Mucosa of descending colon (tissue), 3 donors: Measurements from ENCODE around the gene EMID1. TPM values are rescaled to one million over a fixed set of nuclear protein-coding genes. Genes with fewer than 3 reads are reported as not detected.

Experiments
- ATAC-seq: fragments of 200-7000 bp; cut with Tn5 transposase; one replicate; pipeline ENCODE4 v1.9.1; 2020; ENCODE audit warnings: mild to moderate bottlenecking, moderate library complexity
- DNase-seq, 3 donors: peaks; one replicate each; pipeline ENCODE4 v3.0.0-alpha.2; 2020
- H3K36me3 ChIP-seq: fragments of 200-600 bp; one replicate; pipeline ENCODE4 v1.8.0; 2021; ENCODE audit warnings: low read depth, mild to moderate bottlenecking
- H3K4me1 ChIP-seq: fragments of 200-600 bp; one replicate; pipeline ENCODE4 v1.8.0; 2021; ENCODE audit warnings: low read depth, mild to moderate bottlenecking
- H3K4me3 ChIP-seq: fragments of 200-600 bp; one replicate; pipeline ENCODE4 v1.8.0; 2021; ENCODE audit warnings: mild to moderate bottlenecking
- H3K9me3 ChIP-seq: fragments of 200-600 bp; one replicate; pipeline ENCODE4 v1.8.0; 2021; ENCODE audit warnings: mild to moderate bottlenecking
- intact Hi-C, 2 donors: fragments of 100-400 bp; cut with DNase I in 1 of 2; cut with micrococcal nuclease in 1 of 2; formaldehyde crosslinking; loops; one replicate each; pipeline versions ENCODE4 v1.11.0 to v1.11.1; 2022; cut with DNase I, micrococcal nuclease
- total RNA-seq, 3 donors: library from RNA; stranded (reverse); fragmentation: NEBNext Ultra II Directional in 2 of 3; extraction: Animal tissue kit (Norgen Biotek cat#: 25700) in 2 of 3; gene quantifications; one replicate each; pipeline versions ENCODE4 v1.2.1 to v1.2.4, GENCODE V29; 2021 to 2023
- TF ChIP-seq, protein P1 (sequence below): fragments of 200-600 bp; IDR thresholded peaks from one replicate; pipeline ENCODE4 v1.8.0; 2022; ENCODE audit warnings: antibody characterized with exemption, mild to moderate bottlenecking
- donor health status: DM: no; HTN: no; CAD: no; lungs with moderate emphysema.
- donor health status: DM: no; HTN: no; CAD: no.
- donor health status: DM: no; HTN: yes; CAD: no.

EMID1 gene
- total RNA-seq, 3 donors from 2014 or later = 1.6 to 4.3 (median 3.0) TPM

DNA sequence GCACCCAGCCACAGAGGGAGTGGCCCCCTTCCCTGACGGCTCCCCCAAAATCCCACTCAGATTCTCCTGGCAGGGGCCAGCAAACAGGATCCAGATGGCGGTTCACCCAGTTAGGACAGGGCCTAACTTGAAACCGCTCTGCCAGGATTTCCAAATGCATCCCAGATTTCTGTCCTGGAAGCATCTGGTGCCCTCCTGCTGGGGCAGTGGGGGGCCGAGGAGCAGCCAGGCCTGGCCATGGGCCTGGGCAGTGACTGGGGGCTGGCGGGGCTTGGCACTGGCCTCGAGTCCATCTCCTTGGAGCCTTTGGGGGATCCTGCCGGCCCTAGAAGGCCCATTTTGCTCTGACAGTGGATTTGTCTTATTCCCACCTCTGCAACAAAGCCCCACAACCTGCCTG is 17.9 kb upstream of the EMID1 start:
- intact Hi-C loops = no loop called here
- Histone ChIP-seq H3K36me3 (no peaks in the 10 kb centered on the region), H3K4me1 (no peaks in the 10 kb centered on the region), H3K4me3 (no peak overlapping the region), H3K9me3 (no peaks in the 10 kb centered on the region)
- no peak for DNase-seq
- TF ChIP-seq, protein P1, sequence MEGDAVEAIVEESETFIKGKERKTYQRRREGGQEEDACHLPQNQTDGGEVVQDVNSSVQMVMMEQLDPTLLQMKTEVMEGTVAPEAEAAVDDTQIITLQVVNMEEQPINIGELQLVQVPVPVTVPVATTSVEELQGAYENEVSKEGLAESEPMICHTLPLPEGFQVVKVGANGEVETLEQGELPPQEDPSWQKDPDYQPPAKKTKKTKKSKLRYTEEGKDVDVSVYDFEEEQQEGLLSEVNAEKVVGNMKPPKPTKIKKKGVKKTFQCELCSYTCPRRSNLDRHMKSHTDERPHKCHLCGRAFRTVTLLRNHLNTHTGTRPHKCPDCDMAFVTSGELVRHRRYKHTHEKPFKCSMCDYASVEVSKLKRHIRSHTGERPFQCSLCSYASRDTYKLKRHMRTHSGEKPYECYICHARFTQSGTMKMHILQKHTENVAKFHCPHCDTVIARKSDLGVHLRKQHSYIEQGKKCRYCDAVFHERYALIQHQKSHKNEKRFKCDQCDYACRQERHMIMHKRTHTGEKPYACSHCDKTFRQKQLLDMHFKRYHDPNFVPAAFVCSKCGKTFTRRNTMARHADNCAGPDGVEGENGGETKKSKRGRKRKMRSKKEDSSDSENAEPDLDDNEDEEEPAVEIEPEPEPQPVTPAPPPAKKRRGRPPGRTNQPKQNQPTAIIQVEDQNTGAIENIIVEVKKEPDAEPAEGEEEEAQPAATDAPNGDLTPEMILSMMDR = no peak
- ATAC-seq = no peak

DNA sequence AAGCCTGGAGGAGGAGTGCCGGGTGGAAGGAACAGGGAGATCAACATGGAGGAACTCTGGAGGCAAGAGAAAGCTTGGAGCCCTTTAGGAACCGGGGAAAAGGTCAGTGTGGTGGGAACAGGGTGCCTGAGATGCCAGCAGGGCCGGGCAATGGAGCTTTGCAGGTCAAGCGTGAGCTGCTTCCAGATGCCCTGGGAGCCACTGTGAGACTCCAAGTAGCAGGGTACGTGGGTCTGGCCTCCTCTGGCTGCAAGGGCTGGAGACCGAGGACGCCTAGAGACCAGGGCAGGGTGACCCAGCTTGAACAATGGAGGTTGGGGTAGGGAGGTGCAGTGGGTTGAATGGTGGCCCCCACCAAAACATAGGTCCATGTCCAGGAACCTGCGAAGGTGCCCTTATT is 15.6 kb upstream of the EMID1 start:
- H3K9me3 ChIP-seq = no peaks in the 10 kb centered on the region
- TF ChIP-seq, protein P1 = no peak
- no peaks in the 10 kb centered on the region for H3K4me1 ChIP-seq
- H3K4me3 ChIP-seq = no peak overlapping the region
- H3K36me3 ChIP-seq = no peaks in the 10 kb centered on the region
- intact Hi-C loops = no loop called here
- no peak for ATAC-seq
- no peak for DNase-seq

DNA sequence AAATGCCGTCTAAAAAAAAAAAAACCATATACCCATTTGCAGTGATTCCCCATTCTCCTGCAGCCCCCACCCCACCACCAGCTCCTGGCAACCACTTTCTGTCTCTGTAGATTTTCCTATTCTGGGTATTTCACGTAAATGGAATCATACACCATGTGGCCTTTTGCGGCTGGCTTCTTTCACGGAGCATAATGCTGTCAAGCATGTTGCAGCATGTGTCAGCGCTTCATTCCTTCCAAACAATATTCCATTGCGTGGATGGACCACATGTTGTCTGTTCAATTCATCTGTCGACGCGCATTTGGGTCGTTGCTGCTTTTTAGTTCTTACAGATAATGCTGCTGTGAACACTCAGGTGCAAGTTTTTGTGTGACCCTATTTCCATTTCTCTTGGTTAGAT is 14.8 kb upstream of the EMID1 start:
- TF ChIP-seq, protein P1 = no peak
- intact Hi-C loops = no loop called here

DNA sequence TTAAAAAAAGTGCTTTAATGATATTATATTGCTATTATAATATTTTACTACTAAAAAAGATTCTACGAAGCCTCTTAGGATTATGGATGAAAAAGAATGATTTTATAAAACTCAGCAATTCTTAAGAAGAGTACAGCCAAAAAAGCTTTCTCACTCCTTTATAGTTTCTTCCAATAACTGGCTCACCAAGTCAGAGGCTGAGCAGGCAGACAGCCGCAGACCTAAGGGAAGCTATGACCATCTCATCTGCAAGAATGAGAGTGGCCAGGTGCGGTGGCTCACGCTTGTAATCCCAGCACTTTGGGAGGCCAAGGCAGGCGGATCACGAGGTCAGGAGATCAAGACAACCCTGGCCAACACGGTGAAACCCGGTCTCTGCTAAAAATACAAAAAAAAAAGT is 12.7 kb upstream of the EMID1 start:
- Histone ChIP-seq H3K9me3 (no peaks in the 10 kb centered on the region), H3K4me3 (no peak overlapping the region), H3K4me1 (no peaks in the 10 kb centered on the region), H3K36me3 (no peaks in the 10 kb centered on the region)
- TF ChIP-seq, protein P1 = no peak
- ATAC-seq = no peak
- intact Hi-C loops = no loop called here
- no peak for DNase-seq

More for the DNA sequence above, 14.8 kb upstream of the EMID1 start:
- no peaks in the 10 kb centered on the region for H3K9me3 ChIP-seq
- H3K4me3 ChIP-seq = no peak overlapping the region
- H3K4me1 ChIP-seq = no peaks in the 10 kb centered on the region
- no peaks in the 10 kb centered on the region for H3K36me3 ChIP-seq
- DNase-seq = no peak
- no peak for ATAC-seq

DNA sequence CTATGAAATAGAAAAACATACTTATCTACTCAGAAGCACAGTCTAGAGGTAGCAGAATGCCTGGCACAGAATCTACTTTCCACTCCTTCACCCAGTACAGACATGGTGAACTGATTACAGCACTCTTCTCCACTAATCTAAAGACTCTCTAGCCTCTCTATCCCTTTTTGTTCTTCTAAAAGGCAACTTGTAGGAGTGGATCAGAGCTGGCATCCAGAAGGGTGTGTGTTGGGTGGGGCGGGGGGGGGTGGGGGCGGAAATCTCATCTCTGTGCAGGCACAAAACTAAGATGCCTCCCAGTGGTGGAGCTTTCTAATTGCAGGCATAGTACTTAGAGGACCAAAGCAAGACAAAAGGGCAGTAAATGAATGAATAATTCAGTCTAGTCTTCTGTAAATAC is 11.5 kb upstream of the EMID1 start:
- Histone ChIP-seq H3K4me1 (no peaks in the 10 kb centered on the region), H3K4me3 (no peak overlapping the region), H3K9me3 (no peaks in the 10 kb centered on the region), H3K36me3 (no peaks in the 10 kb centered on the region)
- intact Hi-C loops = no loop called here
- TF ChIP-seq, protein P1 = no peak
- DNase-seq (no peak), ATAC-seq (no peak)
